Glomerular visceral epithelial cell (primary cell): ENCODE results near the gene CRYBG3.
A peak's percentile ranks its signal among the peaks of the same experiment; 100 is the strongest.

Source experiments
- DNase-seq: peaks from one replicate; pipeline ENCODE4 v3.0.0-alpha.2; 2016; ENCODE audit errors: extremely low spot score

Gene CRYBG3

DNA sequence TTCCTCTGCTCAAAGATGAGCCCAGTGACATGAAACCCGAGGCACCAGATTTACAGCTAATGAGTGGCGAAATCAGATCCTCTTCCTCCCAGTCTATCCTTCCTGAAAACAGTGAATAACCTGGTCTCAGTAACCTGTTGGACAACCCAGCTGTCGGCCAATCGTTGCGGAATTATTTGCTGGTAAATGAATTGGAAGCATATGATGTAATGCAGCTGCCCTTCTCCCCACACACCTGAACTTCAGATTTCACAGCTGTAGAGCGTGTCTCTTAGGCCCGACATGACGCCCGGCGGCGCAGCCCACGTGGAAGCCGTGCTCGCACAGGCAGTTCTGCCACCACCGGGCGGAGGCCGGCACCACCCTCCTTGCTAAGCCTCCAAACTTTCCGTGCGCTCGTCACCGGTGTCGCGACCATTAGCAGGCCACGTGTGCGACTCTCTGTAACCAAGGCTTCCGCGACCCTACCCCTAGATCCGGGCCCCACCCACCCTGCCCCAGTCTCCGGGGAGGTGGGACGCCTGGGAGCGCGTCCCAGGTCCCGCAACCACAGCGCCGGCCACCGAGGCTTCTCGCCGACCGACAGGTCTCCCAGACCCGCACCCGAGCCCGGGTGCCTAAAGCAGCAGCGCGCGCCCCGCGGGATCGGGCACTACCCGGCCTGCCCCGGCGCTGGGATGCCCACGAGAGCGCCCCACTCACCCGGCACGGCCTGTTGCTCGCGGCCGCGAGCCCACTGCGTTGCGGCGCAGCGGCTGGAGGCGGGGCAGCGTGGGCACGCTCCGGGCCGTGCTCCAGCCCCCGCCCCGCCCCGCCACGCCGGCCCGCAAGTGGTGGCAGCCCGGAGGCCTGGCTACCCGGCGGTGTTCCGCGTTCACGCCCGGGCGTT, 150.1 kb downstream of the CRYBG3 start, which contains the start of gene RIOX2:
Gene RIOX2 (minus strand): TSS at position 753 of the 889 bp plus-strand sequence. CDS start 4,838 bp downstream, outside the sequence.
- peak; percentile 73 for DNase-seq

GRCh38 chr3:97972976-97973375, 151.2 kb downstream of the CRYBG3 start:
- no peak for DNase-seq

DNA sequence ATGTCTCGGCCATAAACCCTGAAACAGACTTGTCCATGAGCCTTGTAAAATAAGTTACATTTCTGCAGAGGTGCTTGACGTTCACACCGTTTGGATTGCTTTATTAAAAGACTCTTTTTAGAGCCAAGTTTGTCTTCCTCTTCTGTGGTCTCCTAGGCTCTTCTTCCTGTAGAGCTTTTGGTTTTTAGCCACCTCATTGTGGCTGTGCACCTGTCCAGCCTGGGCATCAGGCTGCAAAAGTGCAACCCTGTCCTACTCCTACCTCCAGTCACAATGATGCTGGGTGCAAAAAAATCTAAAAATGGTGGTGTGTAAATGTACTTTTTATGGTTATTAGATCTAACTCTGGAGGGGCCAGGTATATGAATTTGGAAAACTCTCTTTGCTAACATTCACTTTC, 153.2 kb downstream of the CRYBG3 start:
- DNase-seq = no peak

GRCh38 chr3:97975466-97975865, 153.7 kb downstream of the CRYBG3 start:
- DNase-seq = no peak

DNA sequence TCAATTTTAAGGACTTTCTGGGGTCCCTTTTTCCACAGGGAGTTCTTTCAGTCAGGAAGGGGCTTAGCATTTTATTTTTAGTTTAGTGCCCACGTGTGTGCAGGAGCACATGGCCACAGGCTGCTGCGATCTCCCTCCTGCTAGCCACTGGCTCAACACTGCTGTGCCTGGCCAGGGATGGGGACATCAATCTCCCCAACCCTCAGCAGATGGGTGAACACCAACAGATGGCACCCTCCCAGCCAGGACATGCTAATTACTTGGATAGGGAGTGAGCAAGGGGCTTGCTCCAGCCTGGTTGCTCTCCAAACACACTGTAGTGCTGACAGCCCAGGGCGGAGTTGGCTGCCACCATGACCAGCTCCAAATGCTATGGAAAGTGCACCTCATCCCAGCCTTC, 157.8 kb downstream of the CRYBG3 start:
- DNase-seq = no peak

DNA sequence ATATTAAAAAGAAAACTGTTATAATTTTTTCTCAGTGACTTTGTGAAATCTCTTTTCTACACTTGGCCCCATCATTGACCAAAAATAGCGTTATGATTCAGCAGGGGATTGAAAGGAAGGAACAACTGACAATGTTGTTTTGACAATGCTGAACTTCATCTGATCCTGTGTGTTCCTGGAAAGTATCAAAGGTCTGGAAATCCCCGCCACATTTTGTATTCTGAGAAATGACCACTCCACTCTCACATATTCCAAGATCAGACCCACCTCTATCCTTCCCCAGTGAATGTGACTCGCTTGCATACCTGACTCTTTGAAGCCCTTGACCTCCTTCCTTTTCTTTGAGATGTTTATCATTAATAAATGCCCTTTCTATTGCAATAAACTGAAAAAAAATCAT, 160.1 kb downstream of the CRYBG3 start:
- DNase-seq = no peak

GRCh38 chr3:97983933-97984491, 162.2 kb downstream of the CRYBG3 start:
- no peak for DNase-seq

DNA sequence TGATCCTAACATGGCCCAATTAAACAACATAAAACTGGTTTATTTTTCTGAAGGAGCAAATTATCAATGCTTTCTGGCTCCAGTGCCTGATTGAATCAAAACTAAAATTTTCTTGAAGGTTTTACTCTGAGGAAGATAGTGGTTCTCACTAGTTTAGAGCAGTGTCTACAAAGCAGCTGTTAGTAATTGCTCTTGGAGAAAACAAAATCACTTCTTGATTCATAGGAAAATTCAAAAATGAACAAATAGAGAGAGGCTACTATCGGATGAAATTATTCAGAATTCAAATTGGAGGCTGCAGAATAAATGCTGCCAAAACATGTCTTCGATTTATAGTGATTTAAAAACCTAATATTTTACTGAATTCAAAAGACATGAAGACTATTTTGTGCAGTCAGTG, 165.5 kb downstream of the CRYBG3 start:
- DNase-seq = no peak

GRCh38 chr3:97988784-97989568, 167.2 kb downstream of the CRYBG3 start:
- no peak for DNase-seq

DNA sequence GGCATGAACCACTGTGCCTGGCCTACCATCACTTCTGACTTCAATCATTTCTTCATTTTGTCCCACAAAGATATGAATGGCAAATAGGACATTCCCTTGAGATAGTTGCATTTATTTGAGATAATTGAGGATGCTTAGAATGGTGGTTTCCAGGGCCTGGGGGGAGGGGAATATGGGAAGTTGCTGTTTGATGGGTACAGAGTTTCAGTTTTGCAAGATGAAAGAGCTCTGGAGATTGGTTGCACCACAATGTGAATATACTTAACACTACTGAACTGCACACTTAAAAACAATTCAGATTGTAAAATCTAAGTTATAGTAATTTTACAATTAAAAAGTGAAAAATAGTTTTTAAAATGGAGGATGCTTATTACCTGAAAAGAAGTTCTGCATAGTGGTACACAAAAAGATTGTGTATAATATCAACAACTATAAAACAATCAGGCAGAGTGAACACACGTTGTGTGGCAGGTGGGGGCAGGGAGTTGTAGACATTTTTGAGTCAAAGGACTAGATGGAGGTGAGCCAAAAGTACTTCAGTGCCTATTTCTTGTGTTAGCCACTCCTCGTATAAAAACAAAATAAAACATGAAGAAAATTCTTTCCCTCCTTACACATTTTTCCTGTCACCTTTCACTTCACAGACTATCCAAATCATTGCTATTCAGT, 168.9 kb downstream of the CRYBG3 start:
- no peak for DNase-seq

- DNase-seq = no peak
These were observed 169.5 kb downstream of the CRYBG3 start for GRCh38 chr3:97991293-97991682.

DNA sequence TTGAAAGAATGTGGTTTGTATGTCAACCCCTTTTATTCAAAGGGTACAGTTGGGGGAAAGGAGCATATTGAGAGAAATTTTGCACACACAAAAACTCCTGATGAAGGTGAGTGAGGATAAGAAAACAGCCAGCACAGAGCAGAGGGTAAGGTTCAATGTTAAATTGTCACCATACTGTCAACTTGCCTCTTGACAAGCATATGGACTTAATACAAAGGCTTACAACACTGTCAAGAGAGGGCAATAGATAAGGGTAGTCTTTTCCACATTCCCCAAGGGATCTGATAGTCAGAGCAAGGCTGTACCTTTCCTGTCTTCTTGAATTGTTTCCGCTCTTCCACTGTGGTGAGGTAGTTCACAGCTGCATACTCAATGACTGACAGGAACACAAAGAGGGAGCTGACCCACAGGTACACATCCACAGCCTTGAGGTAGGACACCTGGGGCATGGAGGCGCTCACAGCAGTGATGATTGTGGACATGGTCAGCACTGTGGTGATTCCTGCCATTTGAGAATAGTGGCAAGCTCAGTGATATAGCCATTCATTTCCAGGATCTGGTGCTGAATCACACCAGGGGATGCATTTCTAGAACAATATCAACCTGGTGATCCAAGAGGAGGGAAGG, 170.8 kb downstream of the CRYBG3 start:
- DNase-seq = no peak

DNA sequence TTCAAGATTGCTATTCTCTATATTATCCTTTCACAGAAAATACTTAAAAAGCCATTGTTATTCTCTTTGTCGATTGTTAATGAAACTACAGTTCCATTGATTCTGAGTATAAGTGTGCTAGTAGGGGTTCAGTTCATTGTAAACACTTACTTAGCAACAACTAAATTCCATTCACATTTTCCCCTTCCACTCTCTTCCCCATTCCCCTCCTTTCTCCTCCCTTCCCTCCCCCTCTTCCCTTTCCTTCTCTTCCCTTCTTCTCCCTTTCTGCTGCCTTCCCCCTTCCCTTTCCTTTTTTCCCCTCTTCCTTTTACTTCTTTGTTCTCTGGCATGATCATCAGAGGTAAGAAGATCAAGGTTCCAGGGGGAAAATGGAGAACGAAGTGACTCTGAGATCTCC, 171.7 kb downstream of the CRYBG3 start:
- DNase-seq = no peak

GRCh38 chr3:97994328-97994945, 172.6 kb downstream of the CRYBG3 start:
- DNase-seq = no peak
